Mesodermal cell (in vitro differentiated cells): ENCODE data around the gene APBB3.
"Not testable (repeated sequence)": the region's sequence is repeated elsewhere in the genome, so short reads cannot be mapped to it uniquely, and the experiment has no call there.

Experiments
- H3K27ac ChIP-seq: 2 replicates; pipeline ENCODE4 v1.7.0; 2013; ENCODE audit warnings: mild to moderate bottlenecking, low read depth, low read length, moderate library complexity; ENCODE audit not compliant: severe bottlenecking
- H3K36me3 ChIP-seq: 2 replicates; pipeline ENCODE4 v1.7.1; 2013; ENCODE audit warnings: mild to moderate bottlenecking, low read length, moderate library complexity; ENCODE audit not compliant: control insufficient read depth, insufficient read depth
- H3K4me1 ChIP-seq: one replicate; pipeline ENCODE4 v1.7.1; 2013; ENCODE audit warnings: mild to moderate bottlenecking, low read length; ENCODE audit not compliant: insufficient read depth, control insufficient read depth, poor library complexity, severe bottlenecking
- H3K4me3 ChIP-seq: 2 replicates; pipeline ENCODE4 v1.7.0; 2013; ENCODE audit warnings: low read length, control low read depth, mild to moderate bottlenecking; ENCODE audit not compliant: insufficient read depth, poor library complexity, severe bottlenecking; ENCODE audit errors: extremely low read depth
- H3K9me3 ChIP-seq: 2 replicates; pipeline ENCODE4 v1.7.1; 2013; ENCODE audit warnings: mild to moderate bottlenecking, low read length, moderate library complexity; ENCODE audit not compliant: control insufficient read depth
- WGBS, 2 experiments: methylation state at CpG; one replicate each; pipeline ENCODE4 v1.1.5; 2013; ENCODE audit warnings: missing lambda C conversion rate in 2 of 2; ENCODE audit not compliant: insufficient coverage in 2 of 2; 5-methylcytosine and 5-hydroxymethylcytosine counted together

APBB3 gene

GRCh38 chr5:140596321-140596741 lies 31.9 kb upstream of the APBB3 start:
- Histone ChIP-seq H3K9me3 (no peaks in the 10 kb centered on the region), H3K27ac (no peak overlapping the region), H3K36me3 (no peaks in the 10 kb centered on the region), H3K4me3 (no peak overlapping the region), H3K4me1 (peaks cover 10% of the 10 kb centered on the region)
- 83 to 86% methylated on average over 1 of the region's 1 CpG for WGBS, 2 experiments

GRCh38 chr5:140595538-140596300 lies 31.3 kb upstream of the APBB3 start:
- Histone ChIP-seq H3K4me3 (no peak overlapping the region), H3K4me1 (peaks cover 10% of the 10 kb centered on the region), H3K36me3 (no peaks in the 10 kb centered on the region), H3K27ac (no peak overlapping the region), H3K9me3 (no peaks in the 10 kb centered on the region)
- 85 to 92% methylated on average over 2 to 3 of the region's 5 CpGs for WGBS, 2 experiments

- Histone ChIP-seq H3K36me3 (no peaks in the 10 kb centered on the region), H3K9me3 (no peaks in the 10 kb centered on the region), H3K27ac (no peak overlapping the region), H3K4me3 (no peak overlapping the region), H3K4me1 (peaks cover 10% of the 10 kb centered on the region)
- 88 to 92% methylated on average over 6 of the region's 6 CpGs for WGBS, 2 experiments
Measured at GRCh38 chr5:140594169-140594568, 29.8 kb upstream of the APBB3 start.

GRCh38 chr5:140593070-140593469 lies 28.7 kb upstream of the APBB3 start:
- not testable (repeated sequence) for H3K4me3 ChIP-seq, H3K36me3 ChIP-seq, H3K9me3 ChIP-seq, H3K4me1 ChIP-seq, H3K27ac ChIP-seq
- whole genome bisulfite sequencing, 2 experiments = 93% methylated on average over 7 of the region's 14 CpGs; no CpG with 5 or more reads in 1 of the 2 experiments

GRCh38 chr5:140591747-140592372 lies 27.5 kb upstream of the APBB3 start:
- WGBS, 2 experiments = 77 to 92% methylated on average over 3 to 4 of the region's 5 CpGs
- Histone ChIP-seq H3K4me3 (no peak overlapping the region), H3K9me3 (no peaks in the 10 kb centered on the region), H3K36me3 (no peaks in the 10 kb centered on the region), H3K4me1 (peaks cover 10% of the 10 kb centered on the region), H3K27ac (no peak overlapping the region)

GRCh38 chr5:140590861-140591260 lies 26.5 kb upstream of the APBB3 start:
- Histone ChIP-seq H3K4me3 (no peak overlapping the region), H3K9me3 (no peaks in the 10 kb centered on the region), H3K27ac (no peak overlapping the region), H3K36me3 (no peaks in the 10 kb centered on the region), H3K4me1 (peaks cover 10% of the 10 kb centered on the region)
- WGBS, 2 experiments = 89 to 91% methylated on average over 3 to 6 of the region's 7 CpGs

GRCh38 chr5:140588311-140589070 lies 24.1 kb upstream of the APBB3 start:
- H3K27ac ChIP-seq = no peak overlapping the region

GRCh38 chr5:140587495-140587894 lies 23.1 kb upstream of the APBB3 start:
- Histone ChIP-seq H3K27ac (no peak overlapping the region), H3K4me1 (peaks cover 10% of the 10 kb centered on the region), H3K36me3 (no peaks in the 10 kb centered on the region), H3K4me3 (no peak overlapping the region), H3K9me3 (peaks cover 3% of the 10 kb centered on the region)
- 82 to 100% methylated on average over 1 of the region's 1 CpG for WGBS, 2 experiments

More at GRCh38 chr5:140588311-140589070, 24.1 kb upstream of the APBB3 start:
- H3K9me3 ChIP-seq = no peaks in the 10 kb centered on the region
- H3K4me3 ChIP-seq = no peak overlapping the region
- peaks cover 10% of the 10 kb centered on the region for H3K4me1 ChIP-seq
- H3K36me3 ChIP-seq = no peaks in the 10 kb centered on the region
- 80 to 100% methylated on average over 1 to 2 of the region's 5 CpGs for WGBS, 2 experiments

- H3K27ac ChIP-seq, H3K4me3 ChIP-seq, H3K4me1 ChIP-seq, H3K9me3 ChIP-seq, H3K36me3 ChIP-seq: not testable (repeated sequence)
- 60 to 81% methylated on average over 1 to 4 of the region's 6 CpGs for WGBS, 2 experiments
Measured at GRCh38 chr5:140579188-140579747, 14.9 kb upstream of the APBB3 start.

- WGBS, 2 experiments = no CpG with 5 or more reads among the region's 2 CpGs
- no peak overlapping the region for H3K4me3 ChIP-seq
- H3K9me3 ChIP-seq = no peaks in the 10 kb centered on the region
- peaks cover 3% of the 10 kb centered on the region for H3K4me1 ChIP-seq
- H3K36me3 ChIP-seq = no peaks in the 10 kb centered on the region
- peak overlapping the region; percentile 83 for H3K27ac ChIP-seq
Measured at GRCh38 chr5:140576776-140577201, 12.4 kb upstream of the APBB3 start.
